Measurements from ENCODE around the gene DDX1. TPM values are rescaled to one million over a fixed set of nuclear protein-coding genes. Genes with fewer than 3 reads are reported as not detected.

DDX1 gene
- polyA plus RNA-seq, 3 donors = 14.1 to 35.4 (median 30.1) TPM

- no peak for DNase-seq
- intact Hi-C loops (cut with micrococcal nuclease) = no loop called here
- no peak overlapping the region for H2AFZ ChIP-seq (ENCODE audit: insufficient read depth, low read depth, low read length, poor library complexity, severe bottlenecking)
- Mint-ChIP-seq H3K36me3 (peaks cover 50 to 69% of the 10 kb centered on the region in 2 donors), H3K4me3 (no peak overlapping the region), H3K27me3 (ENCODE audit: low read depth in 3 of 3) (no peaks in the 10 kb centered on the region), H3K9me3 (no peaks in the 10 kb centered on the region), H3K4me1 (no peaks in the 10 kb centered on the region), H3K27ac (no peak overlapping the region)
- no peak overlapping the region for H3K9ac ChIP-seq (ENCODE audit: insufficient read depth, low read length, poor library complexity, severe bottlenecking)
- H4K20me1 ChIP-seq (ENCODE audit: insufficient read depth, low read length) = no peaks in the 10 kb centered on the region
- H3K79me2 ChIP-seq (ENCODE audit: insufficient read depth, low read length) = no peaks in the 10 kb centered on the region
- H3K4me3 ChIP-seq (replicated peaks in 1 of 3; ENCODE audit: low read depth in 2 of 3, low read length in 3 of 3) = no peak overlapping the region
- no peak for TF ChIP-seq CTCF (IDR thresholded peaks at IDR 0.05)
- no peak overlapping the region for H3K4me2 ChIP-seq (replicated peaks; ENCODE audit: extremely low read depth, low read length, poor library complexity, severe bottlenecking)
- no CpG with 5 or more reads among the region's 3 CpGs for WGBS (ENCODE audit: insufficient coverage)
- no peaks in the 10 kb centered on the region for H3K9me3 ChIP-seq (replicated peaks in 1 of 2; ENCODE audit: control insufficient read depth in 1 of 2, insufficient read depth in 1 of 2, low read length in 2 of 2)
- no peak overlapping the region for H3K27ac ChIP-seq (ENCODE audit: low read depth in 1 of 2, low read length in 2 of 2)
- H3K27me3 ChIP-seq (ENCODE audit: control insufficient read depth in 2 of 2, insufficient read depth in 2 of 2, low read length in 2 of 2) = no peaks in the 10 kb centered on the region
- H3K36me3 ChIP-seq (replicated peaks in 1 of 2; ENCODE audit: control insufficient read depth in 1 of 2, insufficient read depth in 2 of 2, low read length in 2 of 2) = peaks cover 78 to 87% of the 10 kb centered on the region in 2 donors
- H3K4me1 ChIP-seq (ENCODE audit: control insufficient read depth in 1 of 2, insufficient read depth in 2 of 2, low read length in 2 of 2) = no peaks in the 10 kb centered on the region
These were observed 25.4 kb downstream of the DDX1 start for GRCh38 chr2:15616850-15617777.

GRCh38 chr2:15617778-15618448 lies 26.2 kb downstream of the DDX1 start:
- Histone ChIP-seq H3K79me2 (ENCODE audit: insufficient read depth, low read length) (no peaks in the 10 kb centered on the region), H3K9me3 (replicated peaks in 1 of 2; ENCODE audit: control insufficient read depth in 1 of 2, insufficient read depth in 1 of 2, low read length in 2 of 2) (no peaks in the 10 kb centered on the region), H3K4me3 (replicated peaks in 1 of 3; ENCODE audit: low read depth in 2 of 3, low read length in 3 of 3) (no peak overlapping the region), H3K4me2 (replicated peaks; ENCODE audit: extremely low read depth, low read length, poor library complexity, severe bottlenecking) (no peak overlapping the region), H3K27ac (ENCODE audit: low read depth in 1 of 2, low read length in 2 of 2) (no peak overlapping the region), H3K27me3 (ENCODE audit: control insufficient read depth in 2 of 2, insufficient read depth in 2 of 2, low read length in 2 of 2) (no peaks in the 10 kb centered on the region), H2AFZ (ENCODE audit: insufficient read depth, low read depth, low read length, poor library complexity, severe bottlenecking) (no peak overlapping the region), H3K4me1 (ENCODE audit: control insufficient read depth in 1 of 2, insufficient read depth in 2 of 2, low read length in 2 of 2) (no peaks in the 10 kb centered on the region), H3K36me3 (replicated peaks in 1 of 2; ENCODE audit: control insufficient read depth in 1 of 2, insufficient read depth in 2 of 2, low read length in 2 of 2) (peaks cover 86 to 95% of the 10 kb centered on the region in 2 donors), H4K20me1 (ENCODE audit: insufficient read depth, low read length) (no peaks in the 10 kb centered on the region), H3K9ac (ENCODE audit: insufficient read depth, low read length, poor library complexity, severe bottlenecking) (no peak overlapping the region)
- no peak for TF ChIP-seq CTCF (IDR thresholded peaks at IDR 0.05)
- Mint-ChIP-seq H3K36me3 (peaks cover 58 to 69% of the 10 kb centered on the region in 2 donors), H3K27ac (no peak overlapping the region), H3K4me1 (no peaks in the 10 kb centered on the region), H3K4me3 (no peak overlapping the region), H3K27me3 (ENCODE audit: low read depth in 3 of 3) (no peaks in the 10 kb centered on the region), H3K9me3 (no peaks in the 10 kb centered on the region)
- DNase-seq = no peak
- WGBS (ENCODE audit: insufficient coverage) = 100% methylated on average over 3 of the region's 4 CpGs
- intact Hi-C loops (cut with micrococcal nuclease) = no loop called here
